Measurements from ENCODE around the gene TRPM1.

DNA sequence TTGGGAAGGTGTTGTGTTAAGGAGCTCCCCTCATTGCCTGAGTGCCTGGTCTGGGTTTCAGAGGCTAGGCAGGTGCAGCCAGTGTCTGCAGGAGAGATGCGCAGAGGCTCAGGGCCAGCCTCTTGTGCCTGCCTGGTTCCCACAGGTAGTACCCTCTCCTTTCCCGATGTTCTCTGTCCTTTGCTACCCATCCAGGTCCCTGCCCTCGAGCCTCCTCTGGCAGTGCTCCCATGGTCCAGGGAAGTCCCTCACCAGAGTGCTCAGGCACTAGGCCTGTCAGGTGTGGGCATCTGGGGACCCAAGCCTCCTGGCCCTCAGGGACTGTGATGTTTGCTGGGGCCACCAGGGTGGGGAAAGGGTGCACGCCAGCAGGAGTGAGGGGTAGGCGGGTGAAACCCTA, 5.0 kb downstream of the TRPM1 start:
- TF ChIP-seq HDGF (IDR thresholded peaks at IDR 0.05; ENCODE audit: borderline replicate concordance) (no peak), ARNT (IDR thresholded peaks at IDR 0.05) (no peak)

All from HEK293T (cell line).